ENCODE data around the gene ALDH7A1.

Gene ALDH7A1

DNA sequence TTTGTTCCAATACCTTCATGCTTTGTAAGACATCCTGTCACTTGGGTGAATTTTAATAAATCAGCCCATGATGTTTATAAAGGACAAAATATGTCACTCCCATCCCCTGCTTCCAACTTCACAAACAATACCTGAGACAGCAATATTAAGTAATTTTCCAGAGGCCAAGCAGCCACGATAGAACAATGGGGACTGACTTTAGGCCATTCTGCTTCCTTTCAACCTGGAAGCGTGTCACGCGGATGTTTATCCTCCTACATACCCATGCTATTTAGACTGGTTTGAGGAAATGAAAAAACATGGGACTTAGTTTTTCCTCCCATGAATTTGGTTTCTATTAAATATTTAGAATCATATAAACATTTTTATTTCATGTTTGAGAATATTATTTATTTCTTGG is 88.9 kb downstream of the ALDH7A1 start:
- no peak for DNase-seq

DNA sequence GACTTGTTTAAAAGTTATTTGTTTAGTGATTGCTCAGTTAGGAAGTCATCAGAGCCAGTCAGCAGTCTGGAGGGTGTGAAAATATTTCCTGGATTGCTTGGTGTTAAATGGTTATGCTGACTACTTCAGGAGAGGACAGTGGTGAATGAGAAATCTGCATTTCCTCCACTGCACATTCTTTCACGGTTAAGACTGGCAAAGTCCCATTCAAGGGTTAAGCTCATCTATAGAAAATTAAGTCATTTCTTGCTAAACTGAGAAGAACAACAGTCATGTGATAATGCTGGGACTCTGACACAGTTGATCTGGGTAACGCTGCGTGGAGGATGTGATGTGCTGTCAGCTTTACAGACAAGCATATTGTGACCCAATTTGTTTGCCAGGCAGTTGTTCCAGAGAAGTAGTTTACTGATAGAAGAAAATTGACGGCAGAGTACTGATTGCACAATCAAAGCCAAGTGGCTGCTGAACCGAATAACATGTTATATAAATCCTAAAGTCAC is 91.4 kb downstream of the ALDH7A1 start:
- DNase-seq = peak; percentile 5

DNA sequence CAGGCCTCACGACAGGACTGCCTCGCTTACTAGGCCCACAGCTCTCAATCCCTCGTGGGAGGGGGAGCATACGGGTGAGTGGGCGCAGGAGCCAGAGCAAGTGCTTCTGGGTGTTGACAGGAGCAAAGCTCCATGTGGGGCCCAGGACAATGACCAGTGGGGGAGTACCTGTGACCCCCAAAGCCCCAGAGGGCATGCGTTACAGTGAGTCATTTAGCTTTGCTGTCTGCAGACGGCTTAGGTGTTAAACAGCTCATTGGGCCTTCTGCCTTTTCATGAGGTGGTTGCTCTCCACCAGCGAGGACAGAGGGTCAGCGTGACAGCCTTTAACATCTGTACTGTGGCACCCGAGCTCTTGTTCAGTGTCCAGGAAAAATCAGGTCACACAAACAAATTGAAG is 93.6 kb downstream of the ALDH7A1 start:
- no peak for DNase-seq

DNA sequence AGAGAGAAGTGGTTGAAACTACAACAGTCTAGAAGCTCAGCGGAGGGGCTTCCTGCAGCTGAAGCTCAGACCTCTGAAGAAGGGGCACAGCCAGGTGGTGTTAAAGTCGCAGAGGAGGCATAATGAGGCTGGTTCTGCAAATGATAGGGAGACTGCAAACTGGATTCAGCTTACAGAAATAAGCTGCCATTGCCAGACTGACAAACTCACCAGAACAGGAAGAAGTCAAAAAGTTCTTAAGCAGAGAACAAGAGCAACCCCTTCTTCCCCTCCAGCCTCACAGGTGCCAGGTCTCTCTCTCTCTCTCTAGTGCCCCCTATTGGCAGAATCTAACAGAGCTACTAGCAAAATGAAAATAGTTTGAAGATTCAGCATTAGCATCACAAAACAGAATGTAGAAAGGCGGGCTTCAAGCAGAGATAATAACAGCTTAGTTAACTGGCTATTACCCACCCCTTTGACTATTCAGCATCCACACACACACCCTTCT is 95.1 kb downstream of the ALDH7A1 start:
- peak; percentile 66 for DNase-seq

DNA sequence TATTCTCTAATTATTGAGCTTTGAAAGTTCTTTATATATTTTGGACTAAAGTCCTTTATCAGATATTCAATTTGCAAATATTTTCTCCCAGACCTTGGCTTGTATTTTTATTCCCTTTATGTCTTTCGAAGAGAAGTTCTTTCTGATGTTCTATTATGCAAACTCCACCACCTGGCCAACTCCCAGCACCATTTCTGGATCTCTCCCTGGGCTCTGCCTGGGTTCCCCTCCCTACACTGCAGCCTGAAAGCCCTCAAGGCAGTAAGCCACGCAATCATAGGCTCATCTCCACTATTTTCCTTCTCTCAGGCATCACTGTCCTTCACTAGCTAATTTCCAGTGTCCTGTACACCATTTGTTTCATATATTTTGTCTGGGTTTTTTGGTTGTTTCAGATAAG is 95.7 kb downstream of the ALDH7A1 start:
- no peak for DNase-seq

DNA sequence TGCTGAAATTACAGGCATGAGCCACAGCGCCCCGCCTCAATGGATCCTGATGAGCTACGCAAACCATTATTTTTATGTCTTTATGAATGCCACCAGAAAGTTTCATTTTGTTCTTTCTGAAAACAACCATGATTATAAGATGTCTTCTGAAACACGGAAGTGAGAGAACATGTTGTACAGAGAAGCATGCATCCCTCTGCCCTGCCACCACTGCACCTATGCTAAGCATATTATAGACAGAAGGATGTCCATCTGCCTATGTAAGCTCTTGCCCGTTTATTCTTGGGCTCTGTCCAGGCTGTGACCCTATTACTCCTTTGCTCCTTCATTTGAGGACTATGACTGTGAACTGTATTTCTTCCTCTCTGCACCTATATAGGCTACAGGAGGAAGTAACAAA is 97.5 kb downstream of the ALDH7A1 start:
- DNase-seq = no peak

DNA sequence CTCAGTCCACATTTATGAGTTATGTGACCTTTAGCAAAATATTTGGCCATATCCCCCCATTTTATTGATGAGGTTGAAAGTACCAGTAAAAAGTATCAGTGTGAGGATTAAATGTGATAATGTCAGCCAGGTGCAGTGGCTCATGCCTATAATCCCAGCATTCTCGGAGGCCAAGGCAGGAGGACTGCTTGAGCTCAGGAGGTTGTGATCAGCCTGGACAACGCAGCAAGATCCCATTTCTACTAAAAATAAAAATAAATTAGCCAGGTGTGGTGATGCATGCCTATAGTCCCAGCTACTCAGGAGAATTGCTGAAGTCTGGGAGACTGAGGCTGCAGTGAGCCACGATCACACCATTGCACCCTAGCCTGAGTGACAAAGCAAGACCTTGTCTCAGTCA is 100.6 kb downstream of the ALDH7A1 start:
- DNase-seq = no peak

DNA sequence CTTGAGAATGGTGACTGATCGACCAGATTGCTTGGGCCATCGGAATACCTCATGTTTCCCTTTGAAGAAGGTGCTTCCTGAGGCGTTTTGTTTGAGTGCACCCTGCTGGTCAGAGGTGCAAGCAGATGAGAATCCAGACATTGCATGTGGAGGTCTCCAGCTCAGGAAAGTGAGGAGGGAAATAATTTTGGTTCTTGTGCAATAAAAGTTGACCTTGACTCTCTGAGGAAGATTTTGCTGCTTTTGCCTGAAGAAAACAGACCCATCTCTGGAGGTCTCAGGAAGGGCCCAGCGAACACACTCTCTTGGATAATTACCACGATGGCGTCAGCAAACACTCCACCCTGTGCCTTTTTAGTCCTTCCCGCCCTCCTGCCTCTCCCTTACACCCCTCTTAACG is 102.1 kb downstream of the ALDH7A1 start:
- peak; percentile 7 for DNase-seq

DNA sequence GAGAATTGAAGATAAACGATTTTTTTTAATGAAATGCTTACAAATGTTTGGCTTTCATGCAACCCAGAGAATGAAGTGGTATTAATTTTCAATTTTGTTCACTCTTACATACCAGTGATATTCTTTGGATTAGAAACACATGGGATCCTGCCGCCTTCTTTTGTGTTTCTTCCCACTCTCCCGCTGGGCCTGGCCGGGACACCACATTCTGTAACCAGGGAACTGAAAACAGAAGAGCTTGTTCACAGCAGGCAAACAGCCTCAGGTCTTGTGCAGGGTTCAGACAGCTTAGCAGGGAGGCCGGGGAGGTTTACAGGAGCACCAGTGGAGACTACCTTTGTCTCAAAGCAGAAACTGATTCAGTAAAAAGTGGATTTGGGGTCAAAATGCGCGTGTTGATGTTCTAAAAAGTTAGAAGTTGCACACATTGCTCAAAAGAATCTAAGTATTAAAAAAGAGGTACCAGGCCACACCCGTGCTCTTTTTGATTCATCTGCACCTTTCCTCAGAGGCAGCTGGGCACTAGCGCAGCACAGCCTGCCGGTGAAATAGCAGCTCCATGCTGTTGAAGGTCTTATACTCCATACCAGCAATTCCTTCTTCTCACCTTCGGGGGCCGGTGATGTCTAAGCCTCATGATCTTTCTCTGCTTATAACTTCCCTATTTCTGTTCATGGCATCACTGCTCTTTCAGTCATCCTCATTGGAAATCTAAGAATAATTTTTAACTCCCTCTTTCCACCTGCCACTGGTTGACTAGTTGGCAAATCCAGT is 104.7 kb downstream of the ALDH7A1 start:
- DNase-seq = no peak

DNA sequence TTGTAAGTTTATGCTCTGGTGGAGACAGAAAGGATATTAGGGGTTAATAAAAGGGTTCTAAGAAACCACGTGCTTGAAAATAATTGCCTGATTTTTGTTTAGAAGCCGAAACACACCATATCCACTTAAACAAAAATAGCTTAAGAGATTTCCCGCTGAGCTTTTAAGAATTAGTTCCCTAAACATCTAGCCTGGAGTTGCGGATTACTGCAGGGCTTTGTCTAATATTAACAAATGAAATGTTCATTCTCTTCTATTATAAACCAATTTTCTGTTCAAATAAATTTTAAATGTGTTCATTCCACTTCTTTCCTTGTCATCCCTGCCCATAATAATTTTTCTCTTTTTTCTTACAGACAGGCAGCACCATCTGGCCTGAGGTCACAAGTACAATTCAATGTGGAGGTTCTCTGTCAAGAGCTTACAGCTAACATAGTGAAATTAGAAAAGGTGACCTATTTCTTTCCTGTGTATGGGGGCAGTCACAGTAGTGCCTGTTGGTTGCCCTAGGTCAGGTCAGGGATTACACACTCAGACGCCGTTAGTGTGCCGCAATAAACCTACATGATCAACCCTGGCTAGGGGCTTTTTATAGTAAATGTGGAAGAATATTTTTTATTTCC is 106.5 kb downstream of the ALDH7A1 start:
- DNase-seq = no peak

DNA sequence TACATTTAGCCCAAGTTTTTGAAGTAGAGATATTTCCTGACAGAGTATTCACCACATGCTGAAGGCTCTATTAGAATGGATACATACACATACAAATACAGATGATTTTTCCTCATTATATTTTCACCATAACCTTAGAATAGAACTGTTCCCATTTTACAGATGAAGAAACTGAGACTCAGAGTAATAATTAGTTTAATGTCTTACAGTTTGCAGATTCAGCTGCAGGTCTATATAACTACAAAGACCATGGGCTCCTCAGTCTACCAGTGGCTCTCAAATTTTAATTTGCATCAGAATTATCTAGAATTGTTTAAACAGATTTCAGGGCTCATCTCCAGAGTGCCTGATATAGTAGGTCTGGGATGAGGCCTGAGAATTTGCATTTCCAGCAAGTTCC is 107.4 kb downstream of the ALDH7A1 start:
- DNase-seq = no peak

DNA sequence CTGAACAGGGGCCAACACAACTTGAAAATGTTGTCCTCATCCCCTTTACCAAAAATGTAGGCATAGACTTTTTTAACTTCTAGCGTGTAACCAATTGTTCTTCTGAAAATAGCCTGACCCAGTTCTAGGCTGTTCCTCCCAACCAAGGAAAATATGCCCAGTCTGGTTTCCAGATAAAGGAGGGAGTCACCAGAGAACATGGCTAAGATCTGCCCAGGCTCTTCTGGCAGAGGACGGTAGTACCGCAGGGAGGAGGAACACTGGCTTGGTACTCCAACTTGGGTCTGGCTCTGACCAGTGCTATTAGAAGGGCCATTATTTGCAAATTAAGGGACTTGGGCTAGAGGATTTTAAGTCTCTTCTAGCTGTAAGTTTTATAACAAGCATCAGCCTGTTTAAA is 108.7 kb downstream of the ALDH7A1 start:
- DNase-seq = no peak

DNA sequence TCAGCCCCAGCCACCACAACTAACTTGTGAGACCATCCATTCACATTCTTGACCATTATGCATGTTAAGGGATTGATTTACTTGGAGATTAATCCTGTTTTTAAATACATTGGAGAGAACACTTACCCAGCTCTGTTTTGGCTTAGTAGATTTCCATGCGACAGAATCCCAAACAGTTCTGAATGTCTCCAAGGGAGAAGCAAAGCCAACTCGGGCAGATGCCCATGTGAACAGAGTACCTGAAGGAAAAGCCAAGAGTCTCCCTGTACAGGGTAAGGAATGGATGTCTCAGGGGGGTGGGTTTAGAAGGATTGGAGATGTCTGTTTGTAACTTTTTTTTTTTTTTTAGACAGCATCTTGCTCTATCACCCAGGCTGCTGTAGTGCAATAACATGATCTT is 110.8 kb downstream of the ALDH7A1 start:
- no peak for DNase-seq

DNA sequence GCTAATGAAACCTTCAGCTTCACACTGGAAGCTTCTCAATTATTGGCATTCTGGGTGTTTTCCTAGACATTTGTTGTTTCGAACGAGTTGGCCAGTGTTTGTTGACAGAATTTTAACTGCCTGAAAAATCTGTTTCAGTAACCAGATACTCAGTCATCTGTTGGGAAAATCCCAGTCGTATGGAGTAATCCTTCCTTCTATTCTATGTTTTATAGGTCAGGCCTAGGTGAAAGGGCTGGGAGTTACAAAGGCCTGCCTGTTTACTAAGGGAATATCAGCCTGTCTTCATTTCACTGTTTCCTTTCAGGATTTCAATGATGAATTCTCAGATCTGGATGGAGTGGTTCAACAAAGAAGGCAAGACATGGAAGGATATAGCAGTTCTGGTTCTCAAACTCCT is 111.9 kb downstream of the ALDH7A1 start:
- no peak for DNase-seq

DNA sequence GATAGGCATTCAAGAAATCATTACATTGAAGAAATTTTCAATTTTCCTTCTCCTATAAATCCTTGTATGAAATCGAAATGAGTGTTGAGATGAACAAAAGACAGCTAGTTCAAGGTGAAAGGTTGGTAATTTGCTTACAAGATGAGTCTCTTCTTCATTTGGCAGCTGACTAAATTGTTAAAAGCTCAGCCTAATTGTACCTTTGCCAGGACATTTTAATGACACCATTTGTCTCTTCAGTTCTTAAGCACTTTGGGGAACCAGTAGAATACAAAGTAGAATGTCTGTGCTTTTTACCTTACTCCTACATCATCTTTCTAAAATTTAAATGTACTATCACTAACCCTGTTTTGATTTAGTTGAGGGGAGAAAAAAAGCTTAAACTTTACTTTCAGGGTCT is 112.4 kb downstream of the ALDH7A1 start:
- DNase-seq = no peak

DNA sequence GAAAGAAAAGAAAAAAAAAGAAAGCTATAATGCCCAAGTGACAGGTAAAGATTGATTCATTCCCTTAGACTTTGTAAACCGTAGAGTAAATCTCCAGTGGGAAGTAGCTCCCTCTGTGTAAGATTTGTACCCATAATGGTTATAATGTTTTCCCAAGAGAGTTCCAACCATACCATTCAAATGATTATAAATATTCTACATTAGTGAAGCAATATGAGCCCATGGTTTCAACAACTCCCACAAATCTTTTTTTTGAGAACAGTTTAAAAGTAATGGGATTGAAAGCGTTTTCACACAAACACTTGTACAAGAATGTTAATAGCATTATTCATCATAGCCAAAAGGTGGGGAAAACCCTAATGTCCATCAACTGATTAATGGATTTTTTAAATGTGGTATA is 113.8 kb downstream of the ALDH7A1 start:
- DNase-seq = no peak
